WI38 (cell line): ENCODE results near the gene GRN.

Experiments used
- H3K4me3 ChIP-seq: 2 replicates; pipeline ENCODE4 v1.5.1; 2011; ENCODE audit warnings: low read depth, mild to moderate bottlenecking, control low read depth, low read length
- CTCF ChIP-seq: IDR thresholded peaks from 2 replicates; pipeline ENCODE4 v1.5.1; 2012; ENCODE audit warnings: low read depth, mild to moderate bottlenecking, control low read depth, low read length

The GRN gene

DNA sequence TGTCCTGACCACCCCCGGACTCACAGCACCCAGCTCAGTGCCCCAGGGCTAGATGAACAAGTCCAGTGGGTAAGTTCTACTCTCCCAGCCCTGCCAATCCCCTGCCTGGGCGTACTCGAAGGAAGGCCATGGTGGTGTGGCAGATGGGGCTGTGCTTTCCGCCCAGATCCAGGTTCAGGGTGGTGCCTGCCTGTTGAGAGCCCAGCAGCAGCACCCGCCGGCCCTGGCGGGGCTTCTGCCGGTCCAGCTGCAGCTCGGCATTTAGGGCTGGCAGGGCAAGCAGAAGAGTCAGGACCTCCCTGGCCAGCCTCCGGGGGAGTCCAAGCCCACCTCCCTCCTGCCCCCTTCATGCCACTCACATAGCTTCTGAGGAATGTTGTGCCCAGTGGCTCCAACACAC is 34.8 kb downstream of the GRN start:
- no peak overlapping the region for H3K4me3 ChIP-seq
- TF ChIP-seq CTCF: no peak

GRCh38 chr17:44380767-44381166 is 35.7 kb downstream of the GRN start:
- no peak for TF ChIP-seq CTCF
- no peak overlapping the region for H3K4me3 ChIP-seq

DNA sequence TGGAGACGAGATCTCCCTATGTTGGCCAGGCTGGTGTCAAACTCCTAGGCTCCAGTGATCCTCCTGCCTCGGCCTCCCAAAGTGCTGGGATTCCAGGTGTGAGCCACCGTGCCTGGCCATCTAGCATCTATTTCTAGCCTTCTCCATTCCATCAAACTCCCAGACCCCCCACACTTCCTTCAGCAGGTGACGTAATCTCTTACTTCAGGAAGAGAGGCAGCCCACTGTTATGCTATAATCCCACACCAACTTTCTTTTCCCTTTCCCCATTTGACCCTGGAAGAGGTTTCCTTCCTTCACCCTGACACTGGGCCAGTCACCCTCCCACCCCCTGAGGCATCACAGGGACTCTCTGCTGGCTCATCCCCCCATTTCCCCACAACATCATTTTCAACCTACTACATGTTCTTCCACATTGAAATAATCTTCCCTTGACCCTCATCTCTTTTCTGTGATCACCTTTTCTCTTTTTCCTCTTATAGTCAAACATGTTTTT is 36.8 kb downstream of the GRN start:
- no peak for TF ChIP-seq CTCF
- H3K4me3 ChIP-seq: no peak overlapping the region

DNA sequence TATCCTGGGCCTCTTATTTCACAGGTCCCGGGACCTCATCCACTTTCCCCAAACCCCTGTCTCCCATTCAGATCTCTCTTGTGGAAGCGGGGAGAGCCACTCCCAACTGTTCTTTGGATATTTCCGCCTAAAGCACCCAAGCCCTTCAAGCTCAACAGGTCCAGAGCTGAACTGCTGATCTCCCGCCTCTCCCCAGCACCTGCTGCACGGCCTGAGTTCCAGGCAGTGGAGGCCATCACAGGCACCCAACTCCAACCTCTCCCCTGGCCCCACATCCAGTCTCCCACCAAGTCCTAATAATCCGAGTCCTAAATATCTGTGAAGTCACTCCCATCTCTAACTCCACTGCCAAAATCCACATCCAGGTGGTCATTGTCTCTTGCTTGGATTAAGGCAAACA is 37.8 kb downstream of the GRN start:
- TF ChIP-seq CTCF: no peak
- H3K4me3 ChIP-seq: no peak overlapping the region

DNA sequence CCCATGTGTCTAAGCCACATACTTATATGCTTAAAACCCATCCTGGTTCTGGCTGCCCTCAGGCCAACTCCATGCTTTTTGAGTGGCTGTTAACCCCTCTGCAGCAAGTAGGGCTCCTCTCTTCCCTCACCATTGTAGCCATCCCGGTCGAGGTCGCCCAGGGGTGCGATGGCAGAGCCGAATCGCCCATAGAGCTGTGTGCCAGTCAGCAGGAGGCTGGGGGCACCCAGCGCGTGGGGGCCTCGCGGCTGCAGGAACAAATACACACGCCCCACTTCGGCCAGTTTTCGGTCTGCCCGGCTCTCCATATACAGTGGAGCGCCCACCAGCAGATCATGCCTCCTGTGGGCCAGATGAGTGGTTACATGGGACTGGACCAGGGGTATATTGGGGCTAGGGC is 38.3 kb downstream of the GRN start:
- H3K4me3 ChIP-seq: no peak overlapping the region
- no peak for TF ChIP-seq CTCF

DNA sequence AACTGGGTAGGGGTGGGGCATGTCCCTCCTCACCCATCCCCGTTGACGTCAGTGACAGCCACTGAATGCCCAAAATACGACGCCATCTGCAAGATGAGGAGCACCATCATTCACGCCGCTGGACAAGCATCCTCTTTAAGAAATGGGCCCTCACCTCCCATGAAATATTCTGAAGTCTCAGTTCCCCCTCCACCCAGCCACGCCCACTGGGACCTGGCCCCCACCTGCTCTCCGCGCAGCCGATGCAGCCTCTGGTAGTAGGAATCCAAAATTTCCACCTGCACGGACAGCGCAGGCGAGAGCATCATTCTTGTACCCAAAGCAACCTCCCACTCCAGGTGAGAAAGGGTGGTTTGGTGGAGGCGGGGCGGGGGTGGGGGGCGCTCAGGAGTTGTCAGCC is 38.8 kb downstream of the GRN start:
- H3K4me3 ChIP-seq: no peak overlapping the region
- no peak for TF ChIP-seq CTCF

DNA sequence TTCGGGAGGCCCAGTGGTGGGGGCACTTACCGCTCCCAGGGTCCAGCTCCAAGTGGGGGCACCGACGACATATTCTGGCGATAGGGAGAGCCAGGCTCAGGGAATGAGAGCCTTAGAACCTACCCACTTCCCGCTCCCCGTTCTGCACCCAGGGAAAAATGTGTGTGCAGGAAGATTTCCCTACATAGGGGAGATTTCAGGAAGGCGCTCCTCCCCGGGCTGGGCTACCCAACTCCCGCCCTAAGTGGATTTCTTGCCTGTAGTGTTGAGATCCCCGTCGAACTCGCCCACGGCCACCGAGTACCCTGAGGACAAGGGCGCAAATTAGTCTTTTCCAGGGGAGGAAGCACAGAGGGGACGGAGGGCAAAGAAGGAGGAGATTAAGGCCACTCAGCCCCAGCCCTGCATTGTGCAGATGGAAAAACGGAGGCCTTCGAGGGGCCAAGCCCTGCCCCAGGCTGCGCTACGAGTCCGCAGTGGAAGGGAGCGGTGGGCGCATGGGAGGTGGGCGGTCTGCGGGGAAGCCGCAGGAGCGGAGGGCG is 39.2 kb downstream of the GRN start:
- H3K4me3 ChIP-seq: no peak overlapping the region
- no peak for TF ChIP-seq CTCF
